Suppressor macrophage treated with lipopolysaccharide for 1 hour (primary cell): ENCODE results near the gene LDLRAD4.
A peak's percentile ranks its signal among the peaks of the same experiment; 100 is the strongest.

Experiments
- DNase-seq, 3 donors: peaks; one replicate each; pipeline ENCODE4 v3.0.0-alpha.2; 2020 to 2022

The LDLRAD4 gene

DNA sequence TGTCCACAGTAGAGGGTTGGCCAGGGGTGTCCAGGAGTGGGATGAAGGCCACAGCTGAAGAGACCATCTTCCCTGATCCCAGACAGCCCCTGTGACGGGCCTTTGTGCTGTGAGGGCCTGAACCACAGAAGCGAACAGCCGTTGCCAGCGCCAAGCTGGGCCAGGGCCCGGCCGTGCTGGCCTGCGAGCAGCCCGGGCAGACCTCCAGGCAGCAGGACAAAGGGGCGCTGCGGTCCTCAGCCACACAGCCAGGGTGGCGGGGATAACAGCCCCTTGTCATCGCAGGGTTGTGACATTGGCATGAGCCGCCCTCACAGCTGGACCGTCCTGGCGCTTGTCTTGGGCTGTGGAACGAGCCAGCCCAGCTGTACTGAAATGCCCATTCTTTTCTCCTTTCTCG is 346.7 kb downstream of the LDLRAD4 start:
- no peak for DNase-seq

DNA sequence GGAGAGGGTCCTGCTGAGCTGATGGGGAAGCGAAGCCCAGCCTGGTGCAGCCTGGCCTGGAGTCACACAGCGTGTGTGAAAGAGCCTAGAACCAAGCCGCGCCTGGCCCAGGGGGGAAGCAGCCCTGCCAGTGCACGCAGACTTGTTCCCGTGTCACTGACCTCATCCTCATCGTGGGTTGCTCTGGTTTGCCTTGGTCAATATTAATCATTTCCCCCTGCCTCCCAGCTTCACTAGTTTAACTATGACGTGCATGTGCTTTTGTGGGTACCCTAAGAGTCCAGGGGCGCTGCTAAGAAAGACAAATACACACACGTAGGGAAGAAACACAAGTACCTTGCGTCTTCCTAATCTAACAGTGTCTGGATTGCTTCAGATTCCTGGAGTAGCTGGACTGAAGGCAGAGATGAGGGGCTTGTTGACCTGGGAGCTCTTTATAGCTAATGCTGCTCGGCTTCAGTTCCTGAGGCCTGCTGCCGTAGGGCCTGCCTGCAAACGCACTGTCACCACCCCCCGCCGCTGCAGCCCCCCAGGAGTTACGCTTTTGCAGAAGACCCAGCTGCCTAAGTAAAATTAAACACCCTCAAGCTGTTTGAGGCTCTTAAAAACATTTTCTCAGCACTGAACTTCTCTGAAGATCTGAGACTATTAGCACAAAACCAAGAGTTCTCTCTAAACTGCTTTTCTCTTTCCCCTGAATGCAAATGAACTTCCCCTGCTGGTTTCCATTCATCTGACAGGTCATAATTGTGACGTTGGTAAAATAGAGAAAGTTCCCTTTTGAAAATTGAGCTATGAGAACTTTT is 348.6 kb downstream of the LDLRAD4 start:
- DNase-seq, result peak; percentile 97 to 98 (median 97)

DNA sequence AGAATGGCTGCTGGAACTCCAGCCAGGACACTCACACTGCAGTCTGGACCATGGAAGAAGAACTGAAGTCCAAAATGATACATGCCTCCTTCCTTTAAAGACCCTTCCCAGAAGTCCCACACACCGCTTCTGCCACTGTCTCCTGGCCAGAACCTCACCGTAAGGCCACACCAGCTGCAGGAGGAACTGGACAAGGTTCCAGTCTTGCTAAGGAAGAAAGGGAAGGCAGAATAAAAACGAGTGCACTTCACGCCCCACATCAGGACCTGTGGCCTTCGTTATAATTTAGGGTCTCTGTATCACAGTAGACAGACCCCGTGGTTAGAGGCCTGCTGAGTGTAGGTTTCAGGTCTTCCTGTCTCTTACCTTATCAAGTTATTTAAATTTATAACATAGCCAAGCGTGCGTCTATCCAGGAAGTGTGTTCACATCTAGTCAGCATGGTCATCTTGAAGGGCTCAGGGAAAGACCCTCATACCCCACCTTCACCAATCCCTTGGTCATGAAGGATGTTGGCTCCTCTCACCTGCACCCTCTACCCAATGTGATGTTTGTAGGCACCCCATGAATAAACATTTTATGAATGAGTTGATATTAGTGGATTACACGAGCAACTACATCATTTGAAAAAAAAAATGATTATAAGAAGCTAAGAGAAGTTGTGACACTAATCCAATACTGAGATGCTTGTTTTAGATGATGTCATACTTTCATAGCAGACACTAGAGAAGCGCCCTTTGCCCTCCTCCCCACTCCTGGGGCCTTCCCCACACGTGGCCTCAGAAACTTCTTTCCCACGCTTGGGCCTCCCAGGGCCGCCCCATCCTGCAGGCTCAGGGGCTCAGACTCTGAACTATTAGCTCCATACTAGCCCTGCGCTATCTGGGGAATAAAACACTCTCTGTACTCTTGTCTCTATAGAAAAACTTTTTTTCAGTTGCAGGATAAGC is 350.2 kb downstream of the LDLRAD4 start:
- DNase-seq, result peak; percentile 85 to 95 (median 87)

DNA sequence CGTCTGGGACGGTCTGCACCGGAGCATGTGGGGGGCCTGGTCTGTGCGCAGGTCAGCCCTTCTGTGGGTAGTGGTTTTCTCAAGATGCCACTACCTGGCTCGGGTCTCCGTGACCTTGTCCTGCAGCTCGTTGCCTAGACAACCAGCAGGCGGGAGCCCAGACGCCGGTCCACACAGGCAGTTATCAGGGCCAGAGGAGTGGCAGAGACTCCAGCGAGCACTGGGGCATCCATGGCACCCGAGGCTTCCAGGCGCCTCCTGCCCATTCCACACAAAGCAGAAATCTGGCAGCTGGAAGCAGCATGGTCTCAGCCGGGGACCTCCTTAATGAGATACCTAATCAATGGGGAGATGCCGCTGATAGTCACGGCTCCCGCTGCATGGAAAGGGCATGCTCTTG is 351.7 kb downstream of the LDLRAD4 start:
- DNase-seq, result no peak

- peak; percentile 76 to 85 (median 76) for DNase-seq
Observed at GRCh38 chr18:13570856-13571495, 352.4 kb downstream of the LDLRAD4 start.

DNA sequence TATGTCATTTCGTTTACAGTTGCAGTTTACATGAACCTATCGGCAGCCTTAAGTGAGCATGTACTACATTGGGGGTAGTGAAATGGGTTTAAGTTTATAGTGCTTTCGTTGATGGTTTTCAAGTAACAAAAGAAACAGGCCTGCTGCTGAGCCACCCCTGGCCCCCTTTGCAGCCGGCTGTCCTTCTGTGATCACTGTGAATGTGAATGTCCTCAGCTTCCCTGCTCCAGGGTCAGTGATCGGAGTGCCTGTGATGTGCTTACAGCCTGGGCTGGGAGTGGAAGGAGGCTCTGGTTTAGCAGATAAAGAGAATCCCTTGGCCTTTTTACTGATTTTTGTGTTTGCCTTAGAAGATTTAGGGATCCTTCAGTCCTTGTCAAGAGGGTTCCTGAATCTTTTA is 353.6 kb downstream of the LDLRAD4 start:
- DNase-seq, result no peak

GRCh38 chr18:13572721-13573120 is 354.2 kb downstream of the LDLRAD4 start:
- no peak for DNase-seq

- no peak for DNase-seq
Observed at GRCh38 chr18:13573750-13574149, 355.2 kb downstream of the LDLRAD4 start.

DNA sequence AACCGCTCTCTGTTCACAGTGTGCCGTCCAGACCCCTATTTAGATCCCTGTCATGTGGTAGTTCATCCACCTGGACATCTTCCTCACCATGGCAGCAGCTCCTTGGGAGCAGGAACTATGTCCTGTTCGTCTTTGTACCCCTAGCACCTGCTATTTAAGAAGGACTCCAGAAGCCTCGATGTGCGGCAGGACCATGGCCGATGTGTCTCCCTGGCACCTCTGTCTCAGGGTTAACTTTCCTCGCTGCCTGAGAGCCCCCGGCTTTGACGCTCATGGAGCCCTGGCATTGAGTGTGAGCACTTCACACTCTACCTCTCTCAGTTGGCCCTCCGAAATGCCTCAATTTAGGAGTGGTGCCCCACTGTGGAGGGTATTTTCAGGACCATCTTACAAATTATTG is 355.8 kb downstream of the LDLRAD4 start:
- DNase-seq, result no peak

DNA sequence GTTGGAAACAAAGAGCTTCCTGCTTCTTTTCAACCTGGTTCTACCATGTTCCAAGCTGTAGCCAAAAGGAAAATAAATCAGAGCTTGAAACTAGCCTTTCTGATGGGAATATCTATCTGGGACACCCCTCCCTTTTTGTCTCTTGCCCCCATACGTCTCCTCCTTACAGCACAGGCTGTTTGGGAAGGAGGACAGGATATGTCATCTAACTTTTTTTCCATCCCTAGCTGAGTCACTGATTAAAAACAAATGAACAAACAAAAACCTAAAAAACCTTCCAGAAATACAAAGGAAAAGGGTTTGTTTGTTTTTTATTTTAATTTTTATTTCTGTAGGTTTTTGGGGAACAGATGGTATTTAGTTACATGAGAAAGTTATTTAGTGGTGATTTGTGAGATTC is 356.2 kb downstream of the LDLRAD4 start:
- DNase-seq, result no peak

DNA sequence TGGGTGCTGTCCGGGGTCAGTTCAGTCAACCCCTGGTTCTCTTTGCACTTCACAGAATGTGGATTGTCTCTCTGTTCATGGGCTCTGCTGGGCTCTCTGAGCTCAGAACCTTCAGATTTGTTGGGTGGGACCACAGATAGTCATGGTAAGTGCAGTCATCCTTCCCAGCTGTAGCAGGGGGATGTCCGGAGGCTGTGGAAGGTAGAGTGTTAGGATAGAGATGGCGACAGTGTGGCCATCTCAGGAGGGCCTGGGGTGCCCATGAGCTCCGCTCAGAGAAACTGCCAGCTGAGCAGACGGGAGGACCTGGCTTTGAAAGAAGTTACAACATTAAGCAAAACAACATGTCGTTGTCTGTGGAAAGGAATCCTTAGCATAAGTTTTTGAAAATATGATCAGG is 358.0 kb downstream of the LDLRAD4 start:
- peak in 2 of 3 donors; percentile 46 to 61 for DNase-seq

GRCh38 chr18:13577091-13577697 is 358.6 kb downstream of the LDLRAD4 start:
- peak; percentile 78 to 97 (median 93) for DNase-seq

DNA sequence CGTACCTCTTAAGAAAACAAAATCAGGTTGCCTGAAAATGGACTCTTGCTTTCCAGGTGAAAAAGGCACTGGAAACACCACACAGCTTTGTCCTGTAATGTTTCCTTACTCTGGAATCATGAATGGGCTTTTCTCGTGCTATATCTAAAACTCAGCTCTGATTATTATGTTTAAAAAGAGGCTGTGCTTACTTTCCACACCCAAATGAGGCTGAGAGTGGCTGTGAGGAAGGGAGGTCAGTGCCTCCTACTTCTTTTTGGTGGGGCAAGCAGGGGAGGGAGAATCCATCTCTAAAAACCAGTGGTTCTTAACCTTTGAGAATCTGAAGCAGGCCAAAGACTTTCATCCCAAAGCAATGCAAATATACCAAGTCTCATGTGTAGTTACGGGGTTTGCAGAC is 359.2 kb downstream of the LDLRAD4 start:
- DNase-seq, result peak; percentile 46 to 54 (median 52)

DNA sequence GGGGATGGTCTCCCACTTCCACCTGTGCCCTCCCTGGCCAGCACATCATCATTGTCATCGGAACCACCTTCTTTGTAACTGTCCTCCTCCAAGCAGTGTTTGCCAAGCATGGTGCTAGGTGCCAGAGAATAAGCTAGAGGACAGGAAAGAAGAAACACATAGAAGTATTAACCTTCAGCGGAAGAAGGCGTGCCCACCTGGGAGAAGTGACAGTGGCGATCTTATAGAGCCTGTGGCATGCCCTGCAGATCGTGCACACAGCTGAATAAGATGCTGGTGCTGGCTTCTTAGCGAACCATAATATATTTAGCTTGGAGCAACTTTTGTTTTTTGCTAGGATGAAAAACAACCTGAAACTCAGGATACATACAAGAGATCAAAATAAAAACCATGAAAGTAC is 359.8 kb downstream of the LDLRAD4 start:
- no peak for DNase-seq

- DNase-seq, result peak; percentile 74 to 90 (median 79)
Observed at GRCh38 chr18:13579874-13580273, 361.3 kb downstream of the LDLRAD4 start.

DNA sequence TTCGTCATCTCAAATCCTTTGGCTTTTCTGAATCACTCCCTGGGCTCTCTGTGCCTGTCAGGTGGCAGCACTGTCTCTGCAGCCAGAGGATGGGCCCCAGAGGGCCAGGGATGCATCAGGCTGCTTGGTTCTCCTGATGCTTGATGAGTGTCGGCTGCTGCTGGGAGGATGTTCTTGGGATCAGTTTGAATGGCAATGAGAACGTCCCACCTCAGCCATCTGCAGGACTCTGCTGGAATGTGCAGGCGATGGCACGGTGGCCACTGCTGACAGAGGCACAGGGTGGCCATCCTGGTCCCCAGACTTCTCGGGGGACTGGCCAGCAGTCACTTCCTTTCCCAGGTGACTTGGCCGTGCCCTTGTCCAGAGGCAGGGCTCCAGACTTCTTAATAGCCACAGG is 361.8 kb downstream of the LDLRAD4 start:
- no peak for DNase-seq

DNA sequence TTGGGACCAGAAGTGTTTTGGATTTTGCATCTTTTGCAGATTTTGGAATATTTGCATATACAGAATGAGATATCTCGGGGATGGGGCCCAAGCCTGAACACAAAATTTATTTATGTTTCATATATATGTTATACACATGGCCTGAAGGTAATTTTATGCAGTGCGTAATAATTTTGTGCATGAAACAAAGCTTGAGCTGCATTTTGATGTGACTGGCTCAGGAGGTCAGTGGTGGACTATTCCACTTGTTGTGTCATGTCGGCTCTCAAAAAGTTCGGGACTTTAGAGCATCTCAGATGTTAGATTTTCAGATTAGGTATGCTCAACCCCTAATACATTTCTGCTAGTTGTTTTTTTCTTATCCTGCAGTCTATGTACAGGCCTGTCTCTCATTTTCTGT is 362.4 kb downstream of the LDLRAD4 start:
- no peak for DNase-seq

GRCh38 chr18:13581496-13582177 is 363.1 kb downstream of the LDLRAD4 start:
- no peak for DNase-seq

DNA sequence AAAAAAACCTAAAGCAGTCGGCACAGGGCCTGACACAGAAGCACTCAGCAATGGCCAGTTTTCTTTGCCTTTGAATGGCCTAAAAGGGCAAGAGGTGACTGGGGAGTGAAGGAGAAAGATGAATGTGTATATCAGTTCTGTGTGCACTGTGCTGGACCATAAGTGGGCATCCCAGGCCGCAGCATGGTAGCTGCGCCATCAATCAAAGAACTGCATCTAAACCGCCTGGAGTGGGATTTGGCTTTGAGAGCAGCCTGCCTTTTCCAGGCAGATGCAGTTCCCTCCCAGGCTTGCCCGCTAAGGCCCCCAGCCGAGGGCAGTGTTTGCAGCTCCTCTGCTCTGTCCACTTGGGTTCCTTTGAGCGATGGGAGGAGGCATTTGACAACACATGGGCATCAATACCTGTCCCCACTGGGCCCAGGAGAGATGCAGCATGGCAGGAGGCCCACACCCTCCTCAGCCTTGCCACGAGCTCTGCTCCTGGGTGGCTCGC is 363.7 kb downstream of the LDLRAD4 start:
- DNase-seq, result no peak

DNA sequence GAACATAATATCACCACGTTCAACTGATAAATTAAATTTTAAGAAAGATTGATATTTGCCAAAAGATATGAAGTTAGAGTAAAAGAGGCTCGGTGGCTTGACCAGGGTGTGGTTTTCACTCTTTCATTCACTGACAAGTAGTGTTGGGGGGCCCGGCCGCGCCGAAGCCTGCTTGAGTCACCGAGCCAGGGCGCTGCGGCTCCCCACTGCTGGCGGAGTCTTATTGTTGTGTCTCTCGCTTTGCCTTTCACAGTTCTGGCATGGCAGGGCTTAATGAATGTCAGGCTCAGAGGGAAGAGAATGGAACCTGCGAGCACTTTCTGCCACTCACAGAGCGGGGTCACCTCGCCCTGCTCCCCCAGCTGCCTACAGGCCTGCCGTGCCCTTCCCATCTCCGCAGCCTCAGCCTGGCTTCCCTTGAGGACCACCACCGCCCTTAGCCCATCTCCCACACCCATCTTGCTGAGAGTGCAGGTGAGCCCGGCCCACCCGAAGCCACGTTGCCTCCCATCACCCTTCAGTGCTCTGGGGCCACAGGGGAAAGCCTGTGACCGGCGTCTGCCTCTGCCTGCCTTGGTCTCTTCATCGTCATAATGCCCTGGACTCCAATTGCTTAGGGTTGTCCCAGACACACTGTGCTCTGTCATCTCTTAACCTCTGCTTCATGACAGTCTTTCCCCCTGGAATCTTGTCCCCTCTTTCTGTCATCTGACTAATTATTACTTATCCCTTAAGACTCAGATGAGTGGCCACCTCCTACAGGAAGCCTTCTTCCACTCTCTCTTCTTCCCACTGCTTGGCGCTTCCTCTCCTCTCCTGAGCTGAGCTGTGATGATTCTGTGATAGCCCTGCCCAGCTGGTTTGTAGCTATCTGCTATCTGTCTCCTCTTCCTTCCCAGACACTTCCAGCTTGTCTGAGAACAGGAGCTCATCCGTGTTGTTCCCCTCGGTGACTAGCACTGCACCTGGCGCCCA is 365.3 kb downstream of the LDLRAD4 start:
- DNase-seq, result peak in 2 of 3 donors; percentile 36 to 52

DNA sequence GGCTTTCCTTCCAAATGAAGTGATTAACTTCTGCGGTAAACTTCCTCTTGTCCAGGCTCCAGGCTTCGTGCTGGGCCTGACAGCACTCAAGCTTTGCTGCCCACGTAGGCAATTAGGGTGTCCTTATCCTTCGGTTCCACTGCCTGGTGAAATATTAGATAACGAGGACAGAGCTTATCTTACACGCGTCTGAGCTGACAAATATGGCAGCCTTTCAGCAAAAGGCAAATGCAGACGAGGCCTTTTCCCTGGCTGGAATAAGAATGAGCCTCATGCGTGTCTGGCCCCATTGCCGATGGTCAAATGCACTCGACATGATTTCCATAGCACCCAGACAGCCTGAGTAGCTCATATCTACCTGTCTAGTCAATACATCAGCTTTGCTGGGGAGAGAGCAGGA is 366.3 kb downstream of the LDLRAD4 start:
- peak; percentile 44 to 50 (median 46) for DNase-seq
